Fibroblast of pulmonary artery (primary cell): ENCODE measurements around the gene FOXF2.

Experiments
- DNase-seq: peaks from one replicate; pipeline ENCODE4 v3.0.0-alpha.2; 2010; ENCODE audit warnings: low read depth
- H3K4me3 ChIP-seq: replicated peaks from 2 replicates; pipeline ENCODE4 v1.5.1; 2011; ENCODE audit warnings: low read depth, mild to moderate bottlenecking, control low read depth, low read length, moderate library complexity
- TF ChIP-seq, protein P1 (sequence below): IDR thresholded peaks from 2 replicates; pipeline ENCODE4 v1.5.1; 2011; ENCODE audit warnings: mild to moderate bottlenecking, control low read depth, low read length, inconsistent platforms; ENCODE audit errors: missing control alignments

The FOXF2 gene

DNA sequence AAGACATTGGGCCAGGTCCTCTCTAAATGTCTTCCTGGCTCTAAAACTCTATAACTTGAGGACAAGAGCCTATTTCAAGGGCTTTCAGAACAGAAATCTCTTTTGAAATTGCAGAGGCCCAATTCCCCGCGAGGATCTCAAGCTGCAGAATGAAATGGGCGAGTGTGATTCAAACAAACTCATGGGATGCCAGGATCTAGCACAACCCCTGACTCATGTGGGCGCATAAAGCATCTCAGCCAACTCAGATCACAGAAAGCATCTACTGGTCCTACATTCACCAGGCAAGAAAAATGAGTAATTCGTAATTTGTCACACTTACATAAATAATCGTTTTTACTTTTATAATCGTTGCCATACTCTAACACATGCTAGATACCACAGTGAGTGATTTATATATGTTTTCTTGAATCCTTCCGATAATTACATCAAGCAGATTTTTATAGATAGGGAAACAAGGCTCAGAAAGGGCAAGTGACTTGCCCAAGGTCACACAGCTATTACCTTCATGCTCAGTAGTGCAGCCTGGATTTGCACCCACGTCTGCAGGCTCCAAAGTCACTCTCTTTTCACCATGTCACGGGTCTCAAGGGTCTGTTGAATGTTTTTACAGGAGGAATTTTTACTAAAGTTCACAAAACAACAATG lies 26.2 kb downstream of the FOXF2 start:
- TF ChIP-seq, protein P1, sequence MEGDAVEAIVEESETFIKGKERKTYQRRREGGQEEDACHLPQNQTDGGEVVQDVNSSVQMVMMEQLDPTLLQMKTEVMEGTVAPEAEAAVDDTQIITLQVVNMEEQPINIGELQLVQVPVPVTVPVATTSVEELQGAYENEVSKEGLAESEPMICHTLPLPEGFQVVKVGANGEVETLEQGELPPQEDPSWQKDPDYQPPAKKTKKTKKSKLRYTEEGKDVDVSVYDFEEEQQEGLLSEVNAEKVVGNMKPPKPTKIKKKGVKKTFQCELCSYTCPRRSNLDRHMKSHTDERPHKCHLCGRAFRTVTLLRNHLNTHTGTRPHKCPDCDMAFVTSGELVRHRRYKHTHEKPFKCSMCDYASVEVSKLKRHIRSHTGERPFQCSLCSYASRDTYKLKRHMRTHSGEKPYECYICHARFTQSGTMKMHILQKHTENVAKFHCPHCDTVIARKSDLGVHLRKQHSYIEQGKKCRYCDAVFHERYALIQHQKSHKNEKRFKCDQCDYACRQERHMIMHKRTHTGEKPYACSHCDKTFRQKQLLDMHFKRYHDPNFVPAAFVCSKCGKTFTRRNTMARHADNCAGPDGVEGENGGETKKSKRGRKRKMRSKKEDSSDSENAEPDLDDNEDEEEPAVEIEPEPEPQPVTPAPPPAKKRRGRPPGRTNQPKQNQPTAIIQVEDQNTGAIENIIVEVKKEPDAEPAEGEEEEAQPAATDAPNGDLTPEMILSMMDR: no peak
- DNase-seq: no peak
- H3K4me3 ChIP-seq: no peak overlapping the region

DNA sequence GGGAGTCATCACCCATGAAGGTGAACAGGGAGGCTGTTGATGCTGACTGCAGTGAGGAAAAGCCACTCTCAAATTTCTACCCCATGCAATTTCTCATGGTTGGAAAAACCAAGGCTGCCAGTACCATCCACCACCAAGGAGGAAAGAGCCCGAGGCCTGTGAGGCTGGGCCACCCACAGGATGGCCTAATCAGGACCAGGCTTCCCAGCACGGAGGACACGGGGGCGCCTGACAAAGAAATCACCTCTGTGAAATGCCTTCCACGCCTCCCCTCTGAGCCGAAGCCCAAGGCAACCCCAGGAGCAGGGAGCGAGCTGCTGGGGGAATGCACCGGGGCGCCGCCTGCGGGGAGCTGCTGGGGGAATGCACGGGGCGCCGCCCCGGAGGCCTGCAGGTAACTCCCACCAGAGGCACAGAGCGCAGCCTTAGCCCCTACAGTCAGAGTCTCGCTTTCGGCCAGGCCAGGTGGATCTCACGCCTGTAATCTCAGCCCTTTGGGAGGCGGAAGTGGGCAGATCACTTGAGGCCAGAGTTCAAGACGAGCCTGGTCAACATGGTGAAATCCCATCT lies 26.9 kb downstream of the FOXF2 start:
- DNase-seq: no peak
- H3K4me3 ChIP-seq: no peak overlapping the region
- TF ChIP-seq, protein P1: no peak

DNA sequence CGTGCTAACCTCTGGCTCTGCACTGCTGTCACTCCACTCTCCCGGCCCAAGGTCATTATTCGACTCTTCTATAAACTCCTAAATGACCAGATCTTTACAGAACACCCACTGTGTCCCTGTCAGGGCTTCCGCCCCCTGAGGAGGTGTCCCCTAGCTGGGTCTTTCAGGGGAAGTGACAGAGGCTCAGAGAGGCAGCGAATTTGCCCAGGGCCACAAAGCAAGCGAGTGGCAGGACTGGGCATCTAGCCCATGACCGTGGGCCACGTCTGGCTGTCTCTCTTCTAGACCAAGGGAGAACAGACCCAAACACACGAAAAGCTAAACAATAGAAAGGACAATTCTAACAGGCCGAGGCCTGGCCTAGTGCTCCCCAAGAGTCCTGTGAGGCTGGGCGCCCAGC lies 27.4 kb downstream of the FOXF2 start:
- H3K4me3 ChIP-seq: no peak overlapping the region
- no peak for DNase-seq
- TF ChIP-seq, protein P1: no peak

DNA sequence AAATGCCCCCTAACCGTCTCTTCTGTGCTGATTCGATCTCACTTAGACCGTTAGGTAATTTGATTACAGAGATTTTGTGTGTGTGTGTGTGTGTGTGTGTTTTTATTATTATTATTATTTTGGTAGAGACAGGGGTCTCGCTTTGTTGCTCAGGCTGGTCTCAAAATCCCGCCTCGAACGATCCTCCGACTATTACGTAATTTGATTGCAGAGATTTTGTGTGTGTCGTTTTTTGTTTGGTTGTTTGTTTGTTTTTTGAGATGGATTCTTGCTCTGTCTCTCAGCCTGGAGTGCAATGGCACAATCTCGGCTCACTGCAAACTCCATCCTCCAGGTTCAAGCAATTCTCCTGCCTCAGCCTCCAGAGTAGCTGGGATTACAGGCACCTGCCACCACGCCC lies 28.3 kb downstream of the FOXF2 start:
- TF ChIP-seq, protein P1: no peak
- H3K4me3 ChIP-seq: no peak overlapping the region
- DNase-seq: no peak

DNA sequence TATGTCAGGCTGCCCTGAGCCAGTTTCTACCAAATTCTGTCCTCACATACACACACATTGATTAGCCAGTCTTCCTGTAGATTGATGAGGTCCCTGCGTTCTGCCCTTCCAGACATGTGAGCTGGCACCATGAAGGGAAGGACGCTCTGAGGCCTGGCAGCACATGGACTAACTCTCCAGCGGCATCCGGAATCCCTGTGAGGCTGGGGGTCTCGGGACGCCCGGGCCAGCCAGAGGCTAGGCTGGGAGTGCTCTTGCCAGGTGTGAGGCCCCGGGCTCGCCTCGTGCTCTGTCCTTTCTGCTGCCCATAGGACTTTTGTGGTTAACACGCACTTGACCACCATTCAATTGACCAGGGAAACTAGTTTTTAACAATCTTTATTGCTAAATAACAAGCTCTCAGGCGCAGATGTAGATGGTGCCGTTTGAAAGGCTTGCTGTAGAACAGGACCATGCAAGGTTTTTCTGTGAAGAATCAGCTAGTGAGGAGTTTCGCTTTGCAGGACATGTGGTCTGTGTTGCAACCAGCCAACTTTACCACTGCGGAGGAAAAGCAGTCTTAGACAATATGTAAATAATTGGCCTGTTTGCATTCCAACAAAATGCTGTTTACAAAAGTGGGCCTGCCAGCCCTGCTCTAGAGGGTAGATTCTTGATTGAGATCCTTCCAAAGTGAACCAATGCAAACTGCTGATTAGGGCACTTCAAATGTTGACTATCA lies 29.3 kb downstream of the FOXF2 start:
- no peak overlapping the region for H3K4me3 ChIP-seq
- TF ChIP-seq, protein P1: no peak
- no peak for DNase-seq

DNA sequence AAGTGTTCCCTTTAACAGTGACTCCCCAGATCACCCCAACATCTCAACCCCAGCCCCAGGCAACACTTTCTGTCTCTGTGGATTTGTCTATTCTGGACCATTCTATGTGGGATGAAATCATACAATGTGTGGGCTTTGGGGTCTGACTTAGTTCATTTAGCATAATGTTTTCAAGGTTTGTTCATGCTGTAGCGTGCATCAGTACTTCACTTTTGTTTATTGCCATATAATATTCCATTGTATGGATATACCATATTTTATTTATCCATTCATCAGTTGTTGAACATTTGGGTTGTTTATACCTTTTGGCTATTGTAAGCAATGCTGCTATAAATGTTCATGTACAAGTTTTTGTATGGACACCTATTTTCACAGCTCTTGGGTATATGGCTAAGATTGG lies 31.0 kb downstream of the FOXF2 start:
- TF ChIP-seq, protein P1: no peak
- DNase-seq: no peak

More for the DNA sequence above, 31.0 kb downstream of the FOXF2 start:
- no peak overlapping the region for H3K4me3 ChIP-seq
